ENCODE measurements around the gene FZR1.
"Not testable (repeated sequence)": the region's sequence is repeated elsewhere in the genome, so short reads cannot be mapped to it uniquely, and the experiment has no call there.

Gene FZR1

GRCh38 chr19:3576696-3577443, 70.8 kb downstream of the FZR1 start:
- no peak for DNase-seq

GRCh38 chr19:3577723-3578344, 71.7 kb downstream of the FZR1 start:
- no peak for DNase-seq

- DNase-seq = no peak
These were observed 72.3 kb downstream of the FZR1 start for GRCh38 chr19:3578390-3578789.

GRCh38 chr19:3580156-3580934, 74.2 kb downstream of the FZR1 start:
- no peak for DNase-seq

- not testable (repeated sequence) for DNase-seq
These were observed 75.7 kb downstream of the FZR1 start for GRCh38 chr19:3581792-3582191.

DNA sequence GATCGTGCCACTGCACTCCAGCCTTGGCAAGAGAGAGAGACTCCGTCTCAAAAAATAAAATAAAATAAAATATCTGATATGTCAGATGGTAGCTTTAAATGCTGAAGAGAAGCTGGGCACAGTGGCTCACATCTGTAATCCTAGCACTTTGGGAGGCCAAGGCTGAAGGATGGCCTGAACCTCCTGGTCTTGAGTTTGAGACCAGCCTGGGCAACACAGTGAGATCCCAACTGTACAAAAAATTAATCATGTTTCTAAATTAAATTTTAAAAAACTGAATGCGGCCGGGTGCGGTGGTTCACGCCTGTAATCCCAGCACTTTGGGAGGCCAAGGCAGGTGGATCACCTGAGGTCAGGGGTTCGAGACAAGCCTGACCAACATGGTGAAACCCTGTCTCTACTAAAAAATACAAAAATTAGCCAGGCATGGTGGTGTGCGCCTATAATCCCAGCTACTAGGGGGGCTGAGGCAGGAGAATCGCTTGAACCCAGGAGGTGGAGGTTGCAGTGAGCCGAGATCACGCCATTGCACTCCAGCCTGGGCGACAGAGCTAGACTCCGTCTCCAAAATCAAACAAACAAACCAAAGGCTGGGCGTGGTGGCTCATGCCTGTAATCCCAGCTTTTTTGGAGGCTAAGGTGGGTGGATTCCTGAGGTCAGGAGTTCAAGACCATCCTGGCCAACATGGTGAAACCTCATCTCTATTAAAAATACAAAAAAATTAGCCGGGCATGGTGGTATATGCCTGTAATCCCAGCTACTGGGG, 78.1 kb downstream of the FZR1 start:
- not testable (repeated sequence) for DNase-seq

DNA sequence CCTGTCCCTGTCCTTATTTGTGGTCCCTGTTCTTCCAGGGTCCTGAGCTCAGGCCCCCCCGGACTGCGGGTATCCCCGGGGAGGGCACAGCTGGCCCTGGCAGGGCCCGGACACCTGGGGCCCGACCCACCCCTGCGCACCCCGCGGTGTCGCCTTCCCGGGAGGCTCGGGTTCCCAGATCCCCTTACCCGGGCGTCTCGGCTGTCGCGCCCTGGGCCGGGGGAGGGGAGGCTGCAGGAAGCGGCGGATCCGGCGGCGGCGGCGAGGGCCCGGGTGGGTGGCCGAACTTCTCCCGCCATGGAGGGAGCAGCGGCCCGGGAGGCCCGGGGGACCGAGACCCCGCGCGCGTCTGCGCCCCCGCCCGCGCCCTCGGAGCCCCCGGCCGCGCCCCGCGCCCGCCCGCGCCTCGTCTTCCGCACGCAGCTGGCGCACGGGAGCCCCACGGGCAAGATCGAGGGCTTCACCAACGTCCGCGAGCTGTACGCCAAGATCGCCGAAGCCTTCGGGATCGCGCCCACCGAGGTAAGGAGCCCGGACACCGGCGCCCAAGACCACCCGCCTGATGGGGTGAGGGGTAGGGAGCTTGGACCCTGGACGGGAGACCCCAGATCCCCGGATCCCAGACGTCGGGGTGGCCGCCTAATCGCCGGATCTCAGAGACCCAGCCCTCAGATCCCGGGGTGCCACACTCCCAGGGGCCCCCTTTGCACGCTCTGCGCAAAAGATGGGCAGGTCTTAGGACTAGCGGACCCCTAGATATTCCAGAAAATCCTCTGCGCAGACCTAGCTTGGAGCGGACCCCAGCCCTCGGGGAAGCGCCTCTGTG, 79.4 kb downstream of the FZR1 start, which contains the start of gene GIPC3:
Gene GIPC3 (plus strand): TSS at position 178 of the 826 bp plus-strand sequence. CDS start 120 bp downstream, at position 298.
- DNase-seq = peak; percentile 36

DNA sequence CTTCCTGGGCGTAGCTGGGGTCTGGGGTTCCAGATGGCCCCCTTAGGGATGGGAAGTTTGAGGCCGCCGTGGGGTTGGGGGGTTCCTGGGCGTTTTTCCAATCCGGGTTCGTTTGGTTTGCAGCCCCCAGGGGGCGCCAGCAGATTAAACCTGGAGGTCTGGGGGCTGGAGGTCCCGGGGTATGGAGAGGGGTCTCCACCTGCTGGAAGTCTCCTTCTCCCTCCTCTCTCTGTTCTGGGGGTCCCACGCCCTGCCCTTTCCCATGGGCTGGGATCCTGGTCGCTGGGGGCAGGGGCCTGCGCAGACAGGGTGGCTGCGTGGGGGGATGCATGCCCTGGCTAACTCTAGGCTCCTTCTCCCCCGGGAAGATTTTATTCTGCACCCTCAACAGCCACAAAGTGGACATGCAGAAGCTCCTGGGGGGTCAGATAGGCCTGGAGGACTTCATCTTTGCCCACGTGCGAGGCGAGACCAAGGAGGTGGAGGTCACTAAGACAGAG, 80.1 kb downstream of the FZR1 start:
- DNase-seq = peak; percentile 63

- DNase-seq = no peak
These were observed 80.7 kb downstream of the FZR1 start for GRCh38 chr19:3586707-3587346.
